RWPE2 (cell line): Measurements from ENCODE around the gene ALPK1.

ENCODE experiments used
- ATAC-seq: fragments of 200-7000 bp; cut with Tn5 transposase; 3 replicates; pipeline ENCODE4 v1.9.1; 2021; ENCODE audit warnings: low read depth
- DNase-seq: peaks from one replicate; pipeline ENCODE4 v3.0.0-alpha.2; 2020; ENCODE audit warnings: low spot score
- H3K27ac ChIP-seq: fragments of 450-650 bp; 2 replicates; pipeline ENCODE4 v1.5.1; 2017; ENCODE audit warnings: mild to moderate bottlenecking; ENCODE audit not compliant: poor library complexity, severe bottlenecking
- H3K27me3 ChIP-seq: fragments of 250-450 bp; sonication (Bioruptor Pico); 2 replicates; pipeline ENCODE4 v1.5.1; 2021; ENCODE audit warnings: mild to moderate bottlenecking, moderate library complexity; ENCODE audit not compliant: insufficient read depth, poor library complexity, severe bottlenecking
- H3K36me3 ChIP-seq: fragments of 250-450 bp; sonication (Bioruptor Pico); 2 replicates; pipeline ENCODE4 v1.5.1; 2020; ENCODE audit warnings: low read depth, mild to moderate bottlenecking, moderate library complexity
- H3K4me1 ChIP-seq: fragments of 250-450 bp; sonication (Bioruptor Pico); 2 replicates; pipeline ENCODE4 v1.5.1; 2021; ENCODE audit warnings: mild to moderate bottlenecking, moderate library complexity; ENCODE audit not compliant: insufficient read depth, poor library complexity, severe bottlenecking
- H3K4me3 ChIP-seq: fragments of 250-450 bp; sonication (Bioruptor Pico); 2 replicates; pipeline ENCODE4 v1.5.1; 2021; ENCODE audit warnings: mild to moderate bottlenecking, moderate library complexity; ENCODE audit not compliant: severe bottlenecking
- H3K9me3 ChIP-seq: fragments of 250-450 bp; sonication (Bioruptor Pico); 2 replicates; pipeline ENCODE4 v1.5.1; 2021; ENCODE audit warnings: mild to moderate bottlenecking, moderate library complexity; ENCODE audit not compliant: severe bottlenecking
- CTCF ChIP-seq: fragments of 450-650 bp; IDR thresholded peaks from one replicate; pipeline ENCODE4 v1.5.1; 2017; ENCODE audit warnings: mild to moderate bottlenecking, moderate library complexity; ENCODE audit not compliant: poor library complexity, severe bottlenecking

Gene ALPK1

DNA sequence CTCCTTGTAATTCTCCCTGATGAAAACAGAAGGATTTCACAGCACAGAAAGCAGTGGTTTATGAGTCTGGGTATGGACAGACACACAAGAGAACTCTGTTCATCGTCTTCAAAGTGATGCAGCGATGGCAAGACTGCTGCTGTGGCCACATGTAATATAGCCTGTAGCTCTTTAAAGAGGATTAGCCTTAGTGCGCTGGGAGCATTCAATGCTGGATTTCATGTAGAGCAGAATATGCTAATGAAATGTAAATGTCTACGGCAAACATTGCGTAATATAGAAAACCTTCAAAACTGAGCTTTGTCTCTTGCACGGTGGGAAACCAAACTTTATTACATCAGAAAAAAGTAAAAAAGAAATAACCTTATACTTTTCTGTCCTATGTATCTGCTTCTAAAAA is 42.9 kb downstream of the ALPK1 start:
- no peak overlapping the region for H3K27ac ChIP-seq
- H3K4me3 ChIP-seq, result no peak overlapping the region
- ATAC-seq (no peak), DNase-seq (no peak)
- H3K4me1 ChIP-seq, result no peaks in the 10 kb centered on the region
- no peaks in the 10 kb centered on the region for H3K36me3 ChIP-seq
- TF ChIP-seq CTCF, result no peak
- H3K9me3 ChIP-seq, result no peaks in the 10 kb centered on the region
- no peaks in the 10 kb centered on the region for H3K27me3 ChIP-seq

GRCh38 chr4:112341033-112341432 is 43.9 kb downstream of the ALPK1 start:
- DNase-seq (no peak), ATAC-seq (no peak)
- no peaks in the 10 kb centered on the region for H3K9me3 ChIP-seq
- H3K27ac ChIP-seq, result no peak overlapping the region
- H3K36me3 ChIP-seq, result no peaks in the 10 kb centered on the region
- no peaks in the 10 kb centered on the region for H3K27me3 ChIP-seq
- no peak overlapping the region for H3K4me3 ChIP-seq
- no peaks in the 10 kb centered on the region for H3K4me1 ChIP-seq
- TF ChIP-seq CTCF, result no peak

GRCh38 chr4:112343330-112344080 is 46.3 kb downstream of the ALPK1 start:
- H3K4me1 ChIP-seq, result no peaks in the 10 kb centered on the region
- ATAC-seq, result no peak

GRCh38 chr4:112348488-112349158 is 51.5 kb downstream of the ALPK1 start:
- Histone ChIP-seq H3K4me1 (no peaks in the 10 kb centered on the region), H3K4me3 (no peak overlapping the region), H3K27me3 (no peaks in the 10 kb centered on the region), H3K9me3 (no peaks in the 10 kb centered on the region), H3K27ac (no peak overlapping the region), H3K36me3 (no peaks in the 10 kb centered on the region)
- no peak for DNase-seq
- peak; percentile 21 for TF ChIP-seq CTCF
- ATAC-seq, result 0 out of 3 replicates have a peak, but pooled peaks have one; percentile 21

More at GRCh38 chr4:112343330-112344080, 46.3 kb downstream of the ALPK1 start:
- TF ChIP-seq CTCF, result no peak
- no peaks in the 10 kb centered on the region for H3K36me3 ChIP-seq
- DNase-seq, result no peak
- H3K27ac ChIP-seq, result no peak overlapping the region
- no peaks in the 10 kb centered on the region for H3K27me3 ChIP-seq
- no peak overlapping the region for H3K4me3 ChIP-seq
- H3K9me3 ChIP-seq, result no peaks in the 10 kb centered on the region

GRCh38 chr4:112352736-112353135 is 55.6 kb downstream of the ALPK1 start:
- no peak overlapping the region for H3K4me3 ChIP-seq
- no peak for DNase-seq
- no peaks in the 10 kb centered on the region for H3K36me3 ChIP-seq
- H3K9me3 ChIP-seq, result no peaks in the 10 kb centered on the region
- no peaks in the 10 kb centered on the region for H3K4me1 ChIP-seq
- no peak for TF ChIP-seq CTCF
- H3K27ac ChIP-seq, result no peak overlapping the region
- ATAC-seq, result no peak
- H3K27me3 ChIP-seq, result no peaks in the 10 kb centered on the region
